H1 (cell line): ENCODE measurements around the gene SLC15A3. TPM values are rescaled to one million over a fixed set of nuclear protein-coding genes. Genes with fewer than 3 reads are reported as not detected.

ENCODE experiments used
- EGR1 ChIP-seq: IDR thresholded peaks from 2 replicates; pipeline ENCODE4 v1.6.1; 2011; ENCODE audit warnings: low read depth, low read length, borderline replicate concordance
- EZH2 ChIP-seq: fragments of 200-600 bp; sonication (generic); IDR thresholded peaks from 2 replicates; pipeline ENCODE4 v1.7.1; 2012; ENCODE audit warnings: low read depth, mild to moderate bottlenecking, moderate library complexity, low read length, inconsistent platforms; ENCODE audit not compliant: severe bottlenecking
- JUND ChIP-seq: IDR thresholded peaks from 2 replicates; pipeline ENCODE4 v1.6.1; 2011; ENCODE audit warnings: mild to moderate bottlenecking, improper control_type of control experiment, low read length
- MAFK ChIP-seq: IDR thresholded peaks from 2 replicates; pipeline ENCODE4 v1.6.1; 2012; ENCODE audit warnings: low read depth, mild to moderate bottlenecking, improper control_type of control experiment, low read length
- NRF1 ChIP-seq: IDR thresholded peaks from 2 replicates; pipeline ENCODE4 v1.6.1; 2011; ENCODE audit warnings: mild to moderate bottlenecking, low read depth, low read length, improper control_type of control experiment
- POLR2A ChIP-seq, 2 experiments: IDR thresholded peaks; 1 replicate in 1 of 2; 2 replicates in 1 of 2; pipeline ENCODE4 v1.6.1; 2011; ENCODE audit warnings: low read depth in 2 of 2, low read length in 2 of 2, mild to moderate bottlenecking in 2 of 2; ENCODE audit errors: control extremely low read depth in 1 of 2
- RBBP5 ChIP-seq: IDR thresholded peaks from 2 replicates; pipeline ENCODE4 v1.7.1; 2012; ENCODE audit warnings: low read depth, mild to moderate bottlenecking, inconsistent platforms, low read length, moderate library complexity, borderline replicate concordance
- SUZ12 ChIP-seq: fragments of 200-600 bp; sonication (generic); IDR thresholded peaks from 2 replicates; pipeline ENCODE4 v1.6.1; 2012; ENCODE audit warnings: mild to moderate bottlenecking, inconsistent platforms, low read length, moderate library complexity, mixed read lengths
- TBP ChIP-seq: IDR thresholded peaks from 2 replicates; pipeline ENCODE4 v1.6.1; 2011; ENCODE audit warnings: low read depth, low read length, improper control_type of control experiment
- polyA plus RNA-seq, 7 experiments: library from polyadenylated mRNA; depleted of rRNA in 3 of 7; stranded (reverse) in 5 of 7; unstranded in 2 of 7; fragments of >200 nt in 5 of 7; fragments of 200-250 nt in 2 of 7; gene quantifications; 1 replicate in 5 of 7; 2 replicates in 1 of 7; 4 replicates in 1 of 7; pipeline versions ENCODE4 v1.2.1 to v1.2.3, GENCODE V29; 2011 to 2013; ENCODE audit warnings: missing spikeins in 2 of 7, mixed read lengths in 2 of 7
- total RNA-seq: library from RNA; stranded (reverse); fragmentation: NEBNext Ultra II Directional; extraction: Animal tissue kit (Norgen Biotek cat#: 25700); gene quantifications from 2 replicates; pipeline ENCODE4 v1.2.1, GENCODE V29; 2021
- TF ChIP-seq, protein P1 (sequence below): fragments of 300-600 bp; sonication (generic); IDR thresholded peaks from 2 replicates; pipeline ENCODE4 v1.7.1; 2012; ENCODE audit warnings: low read length, moderate library complexity, mild to moderate bottlenecking, inconsistent platforms; ENCODE audit not compliant: insufficient replicate concordance

SLC15A3 gene
- total and polyA plus RNA-seq, 2 of the 8 experiments (the other 6 are each of a cell fraction or from before 2014, with no cell fraction given) = 25.8 to 31.0 TPM

GRCh38 chr11:60912851-60913528 is 39.0 kb downstream of the SLC15A3 start (continued):
- TF ChIP-seq EZH2 = no peak
- no peak for TF ChIP-seq NRF1
- TF ChIP-seq, protein P1, sequence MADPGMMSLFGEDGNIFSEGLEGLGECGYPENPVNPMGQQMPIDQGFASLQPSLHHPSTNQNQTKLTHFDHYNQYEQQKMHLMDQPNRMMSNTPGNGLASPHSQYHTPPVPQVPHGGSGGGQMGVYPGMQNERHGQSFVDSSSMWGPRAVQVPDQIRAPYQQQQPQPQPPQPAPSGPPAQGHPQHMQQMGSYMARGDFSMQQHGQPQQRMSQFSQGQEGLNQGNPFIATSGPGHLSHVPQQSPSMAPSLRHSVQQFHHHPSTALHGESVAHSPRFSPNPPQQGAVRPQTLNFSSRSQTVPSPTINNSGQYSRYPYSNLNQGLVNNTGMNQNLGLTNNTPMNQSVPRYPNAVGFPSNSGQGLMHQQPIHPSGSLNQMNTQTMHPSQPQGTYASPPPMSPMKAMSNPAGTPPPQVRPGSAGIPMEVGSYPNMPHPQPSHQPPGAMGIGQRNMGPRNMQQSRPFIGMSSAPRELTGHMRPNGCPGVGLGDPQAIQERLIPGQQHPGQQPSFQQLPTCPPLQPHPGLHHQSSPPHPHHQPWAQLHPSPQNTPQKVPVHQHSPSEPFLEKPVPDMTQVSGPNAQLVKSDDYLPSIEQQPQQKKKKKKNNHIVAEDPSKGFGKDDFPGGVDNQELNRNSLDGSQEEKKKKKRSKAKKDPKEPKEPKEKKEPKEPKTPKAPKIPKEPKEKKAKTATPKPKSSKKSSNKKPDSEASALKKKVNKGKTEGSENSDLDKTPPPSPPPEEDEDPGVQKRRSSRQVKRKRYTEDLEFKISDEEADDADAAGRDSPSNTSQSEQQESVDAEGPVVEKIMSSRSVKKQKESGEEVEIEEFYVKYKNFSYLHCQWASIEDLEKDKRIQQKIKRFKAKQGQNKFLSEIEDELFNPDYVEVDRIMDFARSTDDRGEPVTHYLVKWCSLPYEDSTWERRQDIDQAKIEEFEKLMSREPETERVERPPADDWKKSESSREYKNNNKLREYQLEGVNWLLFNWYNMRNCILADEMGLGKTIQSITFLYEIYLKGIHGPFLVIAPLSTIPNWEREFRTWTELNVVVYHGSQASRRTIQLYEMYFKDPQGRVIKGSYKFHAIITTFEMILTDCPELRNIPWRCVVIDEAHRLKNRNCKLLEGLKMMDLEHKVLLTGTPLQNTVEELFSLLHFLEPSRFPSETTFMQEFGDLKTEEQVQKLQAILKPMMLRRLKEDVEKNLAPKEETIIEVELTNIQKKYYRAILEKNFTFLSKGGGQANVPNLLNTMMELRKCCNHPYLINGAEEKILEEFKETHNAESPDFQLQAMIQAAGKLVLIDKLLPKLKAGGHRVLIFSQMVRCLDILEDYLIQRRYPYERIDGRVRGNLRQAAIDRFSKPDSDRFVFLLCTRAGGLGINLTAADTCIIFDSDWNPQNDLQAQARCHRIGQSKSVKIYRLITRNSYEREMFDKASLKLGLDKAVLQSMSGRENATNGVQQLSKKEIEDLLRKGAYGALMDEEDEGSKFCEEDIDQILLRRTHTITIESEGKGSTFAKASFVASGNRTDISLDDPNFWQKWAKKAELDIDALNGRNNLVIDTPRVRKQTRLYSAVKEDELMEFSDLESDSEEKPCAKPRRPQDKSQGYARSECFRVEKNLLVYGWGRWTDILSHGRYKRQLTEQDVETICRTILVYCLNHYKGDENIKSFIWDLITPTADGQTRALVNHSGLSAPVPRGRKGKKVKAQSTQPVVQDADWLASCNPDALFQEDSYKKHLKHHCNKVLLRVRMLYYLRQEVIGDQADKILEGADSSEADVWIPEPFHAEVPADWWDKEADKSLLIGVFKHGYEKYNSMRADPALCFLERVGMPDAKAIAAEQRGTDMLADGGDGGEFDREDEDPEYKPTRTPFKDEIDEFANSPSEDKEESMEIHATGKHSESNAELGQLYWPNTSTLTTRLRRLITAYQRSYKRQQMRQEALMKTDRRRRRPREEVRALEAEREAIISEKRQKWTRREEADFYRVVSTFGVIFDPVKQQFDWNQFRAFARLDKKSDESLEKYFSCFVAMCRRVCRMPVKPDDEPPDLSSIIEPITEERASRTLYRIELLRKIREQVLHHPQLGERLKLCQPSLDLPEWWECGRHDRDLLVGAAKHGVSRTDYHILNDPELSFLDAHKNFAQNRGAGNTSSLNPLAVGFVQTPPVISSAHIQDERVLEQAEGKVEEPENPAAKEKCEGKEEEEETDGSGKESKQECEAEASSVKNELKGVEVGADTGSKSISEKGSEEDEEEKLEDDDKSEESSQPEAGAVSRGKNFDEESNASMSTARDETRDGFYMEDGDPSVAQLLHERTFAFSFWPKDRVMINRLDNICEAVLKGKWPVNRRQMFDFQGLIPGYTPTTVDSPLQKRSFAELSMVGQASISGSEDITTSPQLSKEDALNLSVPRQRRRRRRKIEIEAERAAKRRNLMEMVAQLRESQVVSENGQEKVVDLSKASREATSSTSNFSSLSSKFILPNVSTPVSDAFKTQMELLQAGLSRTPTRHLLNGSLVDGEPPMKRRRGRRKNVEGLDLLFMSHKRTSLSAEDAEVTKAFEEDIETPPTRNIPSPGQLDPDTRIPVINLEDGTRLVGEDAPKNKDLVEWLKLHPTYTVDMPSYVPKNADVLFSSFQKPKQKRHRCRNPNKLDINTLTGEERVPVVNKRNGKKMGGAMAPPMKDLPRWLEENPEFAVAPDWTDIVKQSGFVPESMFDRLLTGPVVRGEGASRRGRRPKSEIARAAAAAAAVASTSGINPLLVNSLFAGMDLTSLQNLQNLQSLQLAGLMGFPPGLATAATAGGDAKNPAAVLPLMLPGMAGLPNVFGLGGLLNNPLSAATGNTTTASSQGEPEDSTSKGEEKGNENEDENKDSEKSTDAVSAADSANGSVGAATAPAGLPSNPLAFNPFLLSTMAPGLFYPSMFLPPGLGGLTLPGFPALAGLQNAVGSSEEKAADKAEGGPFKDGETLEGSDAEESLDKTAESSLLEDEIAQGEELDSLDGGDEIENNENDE = no peak
- no peak for TF ChIP-seq TBP
- TF ChIP-seq RBBP5 = no peak
- no peak for TF ChIP-seq MAFK
- TF ChIP-seq SUZ12 = no peak
- no peak for TF ChIP-seq JUND
- TF ChIP-seq EGR1 = no peak
- no peak for TF ChIP-seq POLR2A (IDR thresholded peaks at IDR 0.05; ENCODE audit: control extremely low read depth in 1 of 2, low read depth in 2 of 2, low read length in 2 of 2)
- TF ChIP-seq, all 59 proteins: peak for 0
